ENCODE data around the gene KBTBD13. TPM values are rescaled to one million over a fixed set of nuclear protein-coding genes. Genes with fewer than 3 reads are reported as not detected.
"Not testable (repeated sequence)": the region's sequence is repeated elsewhere in the genome, so short reads cannot be mapped to it uniquely, and the experiment has no call there.

The KBTBD13 gene
- total RNA-seq, 1 donor from 2014 or later: not detected

DNA sequence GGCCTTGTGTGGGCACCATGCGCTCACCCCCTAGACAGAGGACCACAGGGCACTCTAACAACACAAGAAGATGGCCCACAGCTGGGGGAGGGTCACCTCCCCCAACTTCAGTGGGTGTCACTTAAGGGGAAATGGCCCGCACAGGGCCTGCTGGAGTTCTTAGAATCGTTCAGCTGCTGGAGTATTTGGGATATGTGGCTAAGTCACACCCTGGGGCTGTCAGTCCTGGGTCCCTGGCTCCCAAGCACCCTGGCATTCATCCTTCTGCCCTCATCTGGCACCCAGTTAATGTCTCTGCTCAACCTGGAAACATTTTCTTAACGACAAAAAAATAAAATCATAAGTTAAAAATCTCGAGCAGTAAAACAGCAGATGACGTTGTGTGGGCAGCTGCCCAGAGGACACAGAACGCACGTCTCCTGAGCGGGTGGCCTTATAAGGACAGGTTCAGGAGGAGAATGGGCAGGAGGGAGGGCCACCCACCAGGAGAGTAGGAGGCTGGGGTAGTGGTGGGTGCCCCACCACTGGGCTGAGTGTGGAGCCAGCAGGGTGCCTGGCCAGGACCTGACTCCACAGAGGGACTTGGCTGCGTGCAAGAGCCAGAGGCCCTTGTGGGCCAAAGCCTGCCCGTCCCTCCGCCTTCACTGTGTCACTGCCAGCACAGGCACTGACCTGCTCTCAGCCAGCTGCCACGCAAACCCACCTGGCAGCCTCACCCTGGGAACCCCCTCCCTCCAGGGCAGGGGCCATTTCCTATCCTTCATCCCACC lies 11.5 kb downstream of the KBTBD13 start:
- DNase-seq (ENCODE audit: low spot score): peak; percentile 62

GRCh38 chr15:65088643-65089021 lies 12.1 kb downstream of the KBTBD13 start:
- DNase-seq (ENCODE audit: low spot score): no peak

DNA sequence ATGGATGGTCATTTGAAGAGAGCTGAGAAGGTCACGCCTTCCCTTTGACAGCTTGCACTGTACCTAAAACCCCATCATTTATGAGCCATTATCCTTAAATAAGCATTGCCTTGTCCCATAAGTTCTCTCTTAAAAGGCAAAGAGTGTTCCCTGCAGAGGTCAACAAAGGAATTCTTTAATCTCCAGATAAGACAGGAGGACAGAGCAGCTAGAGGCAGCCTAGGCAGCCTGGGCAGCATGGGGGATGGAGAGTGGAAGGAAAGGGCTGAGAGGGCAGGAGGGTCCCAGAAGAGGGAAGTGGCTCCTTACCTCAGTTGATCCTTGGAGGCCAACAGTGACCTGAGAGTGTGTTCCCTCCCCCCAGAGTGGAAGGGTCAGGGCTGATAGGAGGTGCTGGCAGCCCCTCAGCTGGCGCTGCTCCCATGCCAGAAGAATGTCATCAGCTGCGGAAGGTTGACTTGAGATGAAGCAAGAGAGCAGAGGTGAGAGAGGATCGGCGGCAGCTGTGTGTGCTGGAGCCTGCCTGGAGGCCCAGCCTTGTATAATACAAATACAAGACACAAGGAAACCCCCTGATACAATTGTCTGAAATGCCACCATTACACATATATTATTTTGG lies 12.8 kb downstream of the KBTBD13 start:
- DNase-seq (ENCODE audit: low spot score): no peak

- DNase-seq (ENCODE audit: low spot score): no peak
These were observed 15.6 kb downstream of the KBTBD13 start for GRCh38 chr15:65091946-65092770.

DNA sequence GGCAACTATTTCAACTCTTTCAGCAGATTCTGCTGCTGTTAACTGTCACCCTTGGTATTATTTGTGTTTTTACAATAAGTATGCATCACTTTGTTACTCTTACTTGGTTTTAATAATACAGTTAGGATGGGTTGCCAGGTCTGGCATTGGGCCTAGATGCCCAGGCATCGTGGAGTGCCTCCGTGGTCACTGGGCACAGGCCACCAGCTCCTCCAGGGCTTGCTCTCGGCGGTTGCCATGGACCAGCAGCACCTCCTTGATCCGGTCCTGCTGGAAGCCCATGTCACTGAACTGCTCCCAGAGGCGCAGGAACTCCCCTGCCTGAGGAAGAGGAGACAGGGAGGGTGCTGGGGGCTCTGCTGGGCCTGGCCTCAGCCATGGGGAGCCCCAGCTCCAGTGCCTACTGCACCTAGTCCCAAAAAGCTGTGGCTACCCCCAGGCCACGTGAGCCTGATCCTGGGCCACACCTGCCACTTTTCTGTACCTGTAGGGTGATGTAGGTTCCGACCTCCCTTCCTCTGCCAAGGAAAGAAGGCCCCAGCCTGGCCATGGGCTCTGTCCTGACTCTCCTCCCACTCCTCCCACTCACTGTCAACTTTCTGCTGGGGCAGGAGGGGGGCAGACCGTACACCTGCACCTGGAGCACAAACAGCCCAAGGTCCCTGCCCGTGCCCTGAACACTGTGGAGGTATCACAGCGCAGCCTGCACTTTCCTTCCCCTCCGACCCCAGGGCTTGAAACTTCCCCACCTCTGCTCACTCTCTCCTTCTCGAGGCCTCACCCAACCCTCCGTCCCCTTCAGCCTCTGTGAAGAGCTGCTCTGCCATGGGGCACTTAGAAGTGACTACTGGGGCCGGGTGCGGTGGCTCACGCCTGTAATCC lies 16.6 kb downstream of the KBTBD13 start:
- no peak for DNase-seq (ENCODE audit: low spot score)

DNA sequence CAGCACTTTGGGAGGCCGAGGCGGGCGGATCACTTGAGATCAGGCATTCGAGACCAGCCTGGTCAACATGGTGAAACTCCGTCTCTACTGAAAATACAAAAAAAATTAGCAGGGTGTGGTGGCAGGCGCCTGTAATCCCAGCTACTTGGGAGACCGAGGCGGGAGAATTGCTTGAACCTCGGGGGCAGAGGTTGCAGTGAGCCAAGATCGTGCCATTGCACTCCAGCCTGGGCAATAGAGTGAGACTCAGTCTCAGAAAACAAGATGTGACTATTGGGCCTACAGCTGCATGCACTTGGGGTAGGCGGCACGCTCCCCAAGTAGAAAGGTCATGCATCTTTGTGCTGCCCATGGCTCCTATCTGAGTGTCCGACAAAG lies 17.2 kb downstream of the KBTBD13 start:
- DNase-seq (ENCODE audit: low spot score): not testable (repeated sequence)

- no peak for DNase-seq (ENCODE audit: low spot score)
These were observed 17.9 kb downstream of the KBTBD13 start for GRCh38 chr15:65094294-65094995.

- peak; percentile 82 for DNase-seq (ENCODE audit: low spot score)
These were observed 18.6 kb downstream of the KBTBD13 start for GRCh38 chr15:65095011-65095746.

DNA sequence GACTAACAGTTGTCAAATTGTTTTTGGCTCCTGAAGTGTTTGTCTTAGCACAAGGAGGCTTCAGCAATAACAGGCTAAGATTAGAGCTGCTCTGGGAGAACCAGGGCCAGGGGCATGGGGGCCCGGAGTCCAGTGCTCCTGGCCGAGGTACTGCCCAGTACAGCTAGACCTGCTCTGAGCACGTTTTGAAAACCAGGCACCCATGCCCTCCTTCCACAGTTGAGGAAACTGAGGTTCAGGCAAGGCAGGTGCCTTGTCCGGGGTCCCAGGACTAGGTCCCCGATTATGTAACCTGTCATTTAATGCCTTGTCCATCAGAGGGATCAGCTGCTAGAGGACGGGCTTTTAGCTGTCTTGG lies 19.2 kb downstream of the KBTBD13 start:
- no peak for DNase-seq (ENCODE audit: low spot score)

GRCh38 chr15:65096481-65097385 lies 20.2 kb downstream of the KBTBD13 start:
- no peak for DNase-seq (ENCODE audit: low spot score)

- no peak for DNase-seq (ENCODE audit: low spot score)
These were observed 21.2 kb downstream of the KBTBD13 start for GRCh38 chr15:65097651-65098263.

- DNase-seq (ENCODE audit: low spot score): no peak
These were observed 22.8 kb downstream of the KBTBD13 start for GRCh38 chr15:65099336-65099735.

- DNase-seq (ENCODE audit: low spot score): not testable (repeated sequence)
These were observed 23.3 kb downstream of the KBTBD13 start for GRCh38 chr15:65099801-65100200.

GRCh38 chr15:65100442-65100841 lies 23.9 kb downstream of the KBTBD13 start:
- no peak for DNase-seq (ENCODE audit: low spot score)

- DNase-seq (ENCODE audit: low spot score): peak; percentile 80
These were observed 24.9 kb downstream of the KBTBD13 start for GRCh38 chr15:65101411-65101890.

DNA sequence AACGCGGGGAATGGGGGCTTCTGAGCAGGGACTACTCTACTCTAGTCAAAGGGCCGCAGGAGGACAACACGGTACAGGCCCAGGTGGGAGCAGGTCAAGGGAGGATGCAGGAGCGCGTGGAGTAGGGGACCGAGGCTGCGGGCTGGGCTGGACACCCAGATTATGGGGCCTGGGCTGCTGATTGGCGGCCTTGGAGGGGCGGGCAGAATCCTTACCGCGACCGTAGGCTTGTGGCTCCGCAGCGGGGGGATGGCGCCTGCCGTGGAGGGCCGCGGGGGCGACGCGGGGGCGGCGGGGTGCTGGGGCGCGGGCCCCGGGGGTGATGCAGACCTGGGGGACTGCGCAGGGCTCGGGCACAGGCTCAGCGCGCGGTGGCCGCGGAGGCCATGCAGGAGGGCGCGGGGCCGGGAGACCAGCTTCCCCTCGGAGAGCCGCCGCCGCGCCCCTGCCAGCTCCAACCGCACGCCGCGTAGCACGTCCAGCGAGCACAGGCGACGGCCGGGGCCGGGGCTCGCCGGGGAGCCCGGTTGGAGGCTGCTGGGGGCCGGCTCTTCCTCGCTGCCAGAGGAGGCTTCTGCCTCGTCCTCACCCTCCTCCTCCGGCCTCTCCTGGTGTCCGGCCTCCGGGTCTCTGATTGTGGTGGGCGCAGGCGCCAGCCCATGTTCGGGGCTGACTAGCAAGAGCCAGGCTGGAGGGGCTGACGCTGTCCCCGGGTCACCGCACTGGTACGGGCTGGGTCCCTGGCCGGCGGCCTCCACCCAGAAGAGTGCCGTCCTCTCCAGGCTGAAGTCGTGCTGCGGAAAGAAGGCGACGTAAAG lies 25.6 kb downstream of the KBTBD13 start:
- DNase-seq (ENCODE audit: low spot score): no peak

- DNase-seq (ENCODE audit: low spot score): no peak
These were observed 26.4 kb downstream of the KBTBD13 start for GRCh38 chr15:65102912-65103311.

GRCh38 chr15:65105038-65105437 lies 28.5 kb downstream of the KBTBD13 start:
- DNase-seq (ENCODE audit: low spot score): no peak
